Activated T-helper 1 cell treated with anti-CD3 and anti-CD28 coated beads, Interleukin-2, amount 50 U/mL, for 16 hours (primary cell): Measurements from ENCODE around the gene ATP12A.

Source experiments
- DNase-seq, 2 donors: peaks; one replicate each; pipeline ENCODE4 v3.0.0-alpha.2; 2020; ENCODE audit warnings: low read depth in 1 of 2, low spot score in 1 of 2

The ATP12A gene

DNA sequence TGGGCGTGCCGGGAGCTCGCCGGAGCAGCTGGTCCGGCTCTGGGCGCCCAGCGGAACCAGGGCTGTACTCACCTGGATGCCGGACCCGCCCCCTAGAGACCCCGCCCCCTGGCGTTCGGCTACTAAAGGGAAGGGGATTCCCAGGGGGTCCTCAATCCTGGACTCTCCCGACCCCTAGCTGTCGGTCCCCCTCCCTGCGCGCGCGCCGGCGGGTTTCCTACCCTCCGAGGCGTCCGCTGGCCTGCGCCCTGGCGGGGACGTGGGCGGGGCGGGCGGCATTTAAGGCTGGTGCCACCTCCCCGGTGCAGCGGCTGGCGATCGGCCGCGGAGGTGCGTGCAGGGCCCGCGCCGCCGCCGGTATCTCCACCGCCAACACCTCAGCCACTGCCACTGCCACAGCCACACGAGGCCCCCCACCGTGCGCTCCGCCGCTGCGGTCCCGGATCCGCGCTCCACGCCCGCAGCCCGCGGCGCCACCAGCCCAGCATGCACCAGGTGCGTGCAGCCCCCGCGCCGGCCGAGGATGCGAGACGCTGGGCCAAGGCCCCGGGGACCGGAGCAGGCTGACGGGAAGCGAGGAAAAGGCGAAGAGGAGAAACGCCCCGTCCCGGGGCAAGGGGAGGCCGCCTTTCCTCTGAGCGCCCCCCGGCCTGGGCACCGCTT, at the start of gene ATP12A:
Gene ATP12A (plus strand): TSS at position 151 of the 663 bp plus-strand sequence. CDS start 336 bp downstream, at position 487.
- DNase-seq: no peak

DNA sequence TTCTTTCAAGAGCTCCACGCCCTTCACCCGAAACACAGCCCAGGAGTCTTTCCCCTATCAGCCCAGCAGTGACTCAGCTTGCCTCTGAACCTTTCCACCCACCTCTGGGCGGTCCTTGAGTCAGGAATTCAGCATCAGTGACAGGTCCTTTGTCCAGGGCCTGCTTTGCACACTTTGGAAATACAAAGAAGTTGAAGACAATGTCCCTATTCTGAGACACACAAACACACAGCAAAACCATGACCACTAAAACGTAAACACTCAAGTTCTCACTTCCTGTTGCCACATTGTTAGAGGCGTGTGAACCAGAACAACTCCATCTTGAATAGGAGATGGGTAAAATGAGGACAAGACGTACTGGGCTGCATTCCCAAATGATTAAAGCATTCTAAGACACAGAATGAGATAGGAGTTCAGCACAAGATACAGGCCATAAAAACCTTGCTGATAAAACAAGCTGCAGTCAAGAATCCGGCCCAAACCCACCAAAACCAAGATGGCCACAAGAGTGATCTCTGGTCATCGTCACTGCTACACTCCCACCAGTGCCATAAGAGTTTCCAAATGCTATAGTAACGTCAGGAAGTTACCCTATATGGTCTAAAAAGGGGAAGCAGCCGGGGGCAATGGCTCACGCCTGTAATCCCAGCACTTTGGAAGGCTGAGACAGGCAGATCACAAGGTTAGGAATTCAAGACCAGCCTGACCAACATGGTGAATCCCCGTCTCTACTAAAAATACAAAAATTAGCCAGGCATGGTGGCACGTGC, 49.2 kb upstream of the ATP12A start:
- no peak for DNase-seq

DNA sequence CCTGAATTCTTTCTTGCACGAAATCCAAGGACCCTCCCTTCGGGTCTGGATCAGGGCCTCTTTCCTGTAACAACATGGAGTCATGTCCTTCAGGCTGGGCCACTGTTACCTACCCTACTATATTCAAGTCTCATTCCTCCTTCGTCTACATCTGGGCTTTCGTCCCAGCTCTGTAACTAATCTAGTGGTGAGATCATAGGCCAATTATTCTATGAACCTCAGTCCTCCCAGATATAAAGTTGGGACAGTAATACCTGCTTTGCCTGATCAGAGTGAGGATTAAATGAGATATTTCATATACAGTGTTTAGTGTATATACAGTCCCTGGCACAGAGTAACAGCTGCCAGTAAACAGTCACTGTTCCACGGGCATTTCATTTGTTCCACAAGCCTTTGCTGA, 48.3 kb upstream of the ATP12A start:
- no peak for DNase-seq

DNA sequence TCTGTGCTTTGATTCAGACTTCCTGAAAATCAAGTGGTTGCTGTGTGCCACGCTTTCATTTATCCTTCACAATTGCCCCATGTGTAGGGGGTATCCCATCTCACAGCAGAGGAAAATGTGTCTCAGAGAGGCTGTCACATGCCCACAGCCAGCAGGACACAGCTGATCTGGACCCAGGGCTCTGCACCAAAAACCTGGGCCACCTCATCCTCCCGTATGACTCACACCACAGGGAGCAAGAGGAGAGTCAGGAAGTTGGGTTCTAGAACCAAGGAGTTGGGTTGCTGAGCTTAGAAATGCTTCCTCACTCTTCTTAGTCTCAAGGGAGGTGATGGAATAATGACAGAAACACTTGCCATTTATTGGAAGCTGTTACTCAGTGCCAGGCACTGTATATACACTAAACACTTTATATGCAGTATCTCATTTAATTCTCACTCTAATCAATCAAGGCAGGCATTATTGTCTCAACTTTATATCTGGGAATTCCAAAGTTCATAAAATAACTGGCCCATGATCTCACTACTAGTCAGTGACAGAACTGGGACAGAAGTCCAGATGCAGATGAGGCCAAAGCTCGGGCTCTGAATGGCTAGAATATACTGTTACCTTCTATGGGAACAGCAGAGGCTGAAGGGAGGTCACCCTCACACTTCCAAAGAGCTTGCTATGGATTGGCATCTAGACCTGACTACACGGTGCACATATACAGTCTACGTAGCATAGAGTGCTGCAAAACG, 47.7 kb upstream of the ATP12A start:
- DNase-seq: no peak

DNA sequence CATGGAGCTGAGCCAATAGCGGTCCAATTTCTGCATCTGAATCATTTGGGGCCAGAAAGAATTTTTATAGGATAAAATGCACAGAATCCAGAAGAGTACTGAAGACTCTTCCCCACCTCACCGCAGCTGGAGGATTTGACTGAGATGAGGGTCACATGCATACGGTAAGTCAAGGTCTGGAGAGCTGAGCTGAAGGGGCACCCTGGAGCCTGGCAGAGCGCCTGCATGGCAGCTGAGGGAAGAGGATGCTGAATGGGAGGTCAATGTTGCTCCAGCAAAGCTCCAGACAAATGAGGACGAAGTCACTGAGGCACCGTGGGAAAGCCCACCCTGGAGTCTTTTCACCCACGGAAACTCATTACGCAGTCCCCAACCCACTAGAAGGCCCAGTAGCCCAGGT, 43.4 kb upstream of the ATP12A start:
- DNase-seq: no peak

DNA sequence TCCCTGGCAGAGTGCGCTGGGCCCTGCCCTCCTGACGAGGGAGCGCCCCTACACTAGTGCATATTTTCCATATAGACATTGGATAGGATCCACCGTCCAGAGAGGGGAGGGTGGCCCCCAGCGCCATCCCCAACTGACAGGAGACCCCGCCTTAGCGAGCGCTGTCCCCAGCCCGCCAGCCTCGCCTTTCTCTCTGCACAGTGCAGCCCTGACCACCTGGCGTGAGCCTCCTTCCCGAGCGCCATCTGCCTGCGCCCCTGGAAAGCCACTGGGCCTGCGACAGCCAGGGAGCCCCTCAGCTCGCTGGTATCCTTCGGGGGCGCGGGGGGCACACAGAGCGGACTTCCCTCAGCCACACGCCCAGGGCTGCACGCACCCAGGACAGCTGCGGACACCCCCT, 42.1 kb upstream of the ATP12A start:
- no peak for DNase-seq

DNA sequence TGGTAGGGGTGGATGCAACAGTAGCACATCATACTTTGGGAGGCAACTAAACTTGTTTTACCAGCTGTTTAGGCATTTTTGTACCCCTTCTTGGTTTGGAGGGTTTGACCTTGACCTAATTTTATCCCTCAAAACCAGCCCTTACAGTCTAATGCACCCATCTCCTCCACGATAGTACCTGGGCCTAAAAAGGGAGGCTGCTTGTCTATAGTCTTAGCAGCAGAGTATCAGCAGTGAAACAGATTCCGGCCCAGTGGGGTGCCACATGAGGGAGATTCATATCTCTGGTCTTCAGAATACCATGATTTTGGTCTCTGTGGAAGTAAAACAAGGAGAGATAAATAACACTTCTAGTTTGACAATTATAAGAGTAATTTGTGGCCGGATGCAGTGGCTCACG, 39.5 kb upstream of the ATP12A start:
- no peak for DNase-seq

DNA sequence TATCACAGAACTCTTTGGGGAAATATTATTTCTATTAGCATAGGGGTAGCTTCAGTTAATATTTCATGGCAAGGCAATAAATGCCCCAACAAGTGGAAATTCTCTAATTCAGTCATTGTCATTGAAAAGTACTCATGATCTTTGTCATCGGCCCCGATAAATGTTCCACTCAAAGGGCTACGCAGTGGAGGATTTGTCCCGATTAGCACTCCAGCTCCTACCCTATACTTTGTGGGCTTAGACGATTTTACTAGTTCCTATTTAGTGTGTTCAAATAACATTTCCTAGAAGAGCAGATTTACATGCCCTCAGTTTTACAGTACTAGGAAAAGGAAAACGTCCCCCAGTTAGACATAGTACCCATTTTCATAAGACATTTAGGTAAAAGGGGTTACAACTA, 38.0 kb upstream of the ATP12A start:
- no peak for DNase-seq

DNA sequence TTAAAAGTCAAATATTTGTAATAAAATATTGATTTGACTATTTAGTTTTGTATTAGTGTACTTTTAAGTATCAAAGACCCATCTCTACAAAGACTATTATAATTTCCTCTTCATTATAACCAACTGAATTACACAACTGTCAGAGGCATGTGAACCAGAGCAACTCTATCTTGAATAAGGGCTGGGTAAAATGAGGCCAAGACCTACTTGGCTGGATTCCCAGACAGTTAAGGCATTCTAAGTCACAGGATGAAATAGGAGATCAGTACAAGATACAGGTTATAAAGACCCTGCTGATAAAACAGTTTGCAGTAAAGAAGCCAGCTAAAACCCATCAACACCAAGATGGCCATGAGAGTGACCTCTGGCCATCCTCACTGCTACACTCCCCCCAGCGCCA, 36.2 kb upstream of the ATP12A start:
- DNase-seq: no peak

DNA sequence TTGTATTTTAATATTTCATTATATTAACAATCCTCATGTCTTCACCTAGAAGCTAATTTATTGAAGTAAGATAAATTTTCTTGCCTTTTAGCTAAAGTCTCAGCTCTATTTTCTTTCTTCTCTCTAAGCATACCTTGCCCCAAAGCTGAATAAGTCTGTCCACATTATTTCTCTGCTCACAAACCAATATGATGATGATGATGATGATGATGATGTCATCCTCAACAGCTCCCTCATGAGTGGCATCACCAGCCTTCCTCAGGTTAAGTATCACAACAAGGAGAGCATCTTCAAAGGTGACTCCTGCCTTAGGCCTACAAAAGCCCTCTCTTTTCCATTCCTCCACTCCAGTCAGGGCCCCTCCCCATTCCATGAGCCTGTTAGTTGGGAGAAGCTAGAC, 31.9 kb upstream of the ATP12A start:
- DNase-seq: no peak

DNA sequence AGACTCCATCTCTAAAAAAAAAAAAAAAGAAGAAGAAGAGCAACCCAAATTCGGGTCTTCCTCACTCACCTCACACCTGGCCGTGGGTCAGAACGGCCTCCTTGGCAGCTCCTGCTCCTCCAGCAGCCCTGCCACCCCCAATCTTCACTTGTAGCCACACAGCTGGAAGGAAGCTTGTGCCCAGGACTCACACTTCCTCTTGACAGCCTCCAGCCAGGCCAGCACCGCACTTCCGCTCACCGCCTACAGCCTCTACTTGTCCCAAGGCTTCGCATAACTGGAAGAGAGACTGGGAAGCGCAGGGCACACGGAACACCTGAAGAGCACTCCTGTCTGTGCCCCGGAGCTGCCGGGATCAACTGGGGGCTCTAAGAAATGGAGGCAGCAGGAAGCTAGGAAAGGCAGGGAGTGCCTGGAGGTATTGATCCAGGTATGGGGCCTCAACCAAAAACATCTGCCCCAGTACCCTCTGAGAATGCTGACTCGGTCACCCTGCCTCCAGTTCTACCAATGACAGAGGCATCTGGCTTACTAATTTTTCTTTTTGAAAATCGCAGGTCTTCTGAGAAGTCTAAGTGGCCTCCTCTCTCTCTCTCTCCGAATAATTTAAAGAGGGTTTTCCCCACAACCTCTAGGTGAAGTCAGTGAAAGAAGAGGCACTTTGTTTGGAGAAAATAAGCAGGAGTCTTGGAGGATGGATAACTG, 31.1 kb upstream of the ATP12A start:
- no peak for DNase-seq

DNA sequence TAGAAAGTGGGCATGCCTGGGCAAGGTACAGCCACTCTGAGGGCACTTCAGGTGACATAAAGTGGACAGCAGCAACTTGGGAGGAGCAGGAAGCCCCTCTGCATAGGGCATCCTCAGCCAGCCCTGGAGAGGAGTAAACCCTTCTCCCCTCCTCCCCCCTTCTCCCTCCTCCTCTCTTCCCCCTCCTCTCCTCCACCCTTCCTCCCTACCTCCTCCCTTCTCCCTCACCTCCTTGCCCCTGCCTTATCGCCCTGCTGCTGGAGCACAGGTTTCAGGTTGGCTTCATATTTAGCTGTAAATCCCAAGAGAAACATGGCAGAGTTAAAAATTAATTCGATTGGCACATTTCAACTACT, 30.5 kb upstream of the ATP12A start:
- no peak for DNase-seq

DNA sequence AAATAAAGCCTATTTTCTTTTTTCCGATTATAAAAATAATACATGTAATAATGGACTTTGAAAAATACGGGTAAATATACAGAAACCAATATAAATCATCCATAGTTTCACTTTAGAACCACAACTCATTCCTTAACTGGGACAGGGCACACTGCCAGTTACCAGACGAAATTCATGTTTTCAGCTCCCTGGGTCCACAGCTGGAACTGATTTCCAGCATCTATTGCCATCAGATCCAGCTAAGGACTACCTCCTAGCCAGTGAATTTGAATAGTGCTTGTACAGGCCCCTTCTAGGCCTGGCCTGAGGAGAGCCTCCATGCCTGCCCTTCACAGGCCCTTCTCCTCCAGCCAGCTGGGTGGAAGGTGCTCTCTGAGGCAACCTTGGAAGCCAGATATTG, 30.0 kb upstream of the ATP12A start:
- DNase-seq: no peak

DNA sequence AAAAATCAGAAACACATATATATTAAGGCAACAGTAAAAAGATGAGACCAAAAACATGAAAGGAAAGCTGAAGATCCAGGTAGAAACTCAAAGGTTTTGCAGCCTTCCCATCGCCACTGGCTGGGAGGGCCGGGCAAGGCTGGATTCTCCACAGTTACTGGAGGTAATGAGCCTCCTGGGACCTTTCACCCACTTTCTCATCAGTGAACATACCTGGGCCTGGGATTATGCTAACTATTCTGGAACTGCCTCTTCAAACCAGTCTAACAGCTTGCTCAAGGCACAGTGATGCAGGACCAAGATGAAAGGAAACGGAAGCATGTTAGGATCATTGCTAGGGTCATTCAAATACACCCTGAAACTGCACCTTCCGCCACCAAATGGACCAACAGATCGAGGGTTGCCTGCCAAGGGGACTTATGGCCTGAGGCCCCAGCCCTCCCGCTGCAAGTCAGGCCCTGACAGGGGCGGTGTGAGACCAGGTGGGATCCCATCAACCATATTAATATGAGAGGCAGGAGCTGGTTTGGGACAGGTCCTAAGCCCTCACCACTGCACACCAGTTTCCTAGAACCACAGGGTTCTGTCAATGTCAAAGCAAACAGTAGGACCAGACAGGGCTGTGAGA, 28.4 kb upstream of the ATP12A start:
- no peak for DNase-seq

DNA sequence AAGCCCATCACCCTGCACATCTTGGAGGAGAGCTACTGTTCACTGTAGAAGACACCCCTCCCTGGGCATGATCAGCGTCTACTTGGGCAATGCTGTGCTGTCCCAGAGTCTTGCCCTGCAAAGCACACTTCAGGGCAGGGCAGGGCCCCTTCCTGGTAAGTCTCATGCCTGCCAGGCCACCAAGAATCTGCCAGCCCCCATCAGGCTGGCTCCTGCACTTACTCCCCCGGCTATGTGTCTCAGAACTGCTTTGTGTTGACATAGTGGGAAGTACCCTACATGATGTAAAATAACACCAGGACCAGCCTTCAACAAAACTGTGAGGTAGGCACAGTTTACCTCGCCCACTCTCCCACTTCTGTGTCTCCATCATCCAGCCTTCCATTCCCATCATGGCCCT, 27.8 kb upstream of the ATP12A start:
- DNase-seq: no peak

DNA sequence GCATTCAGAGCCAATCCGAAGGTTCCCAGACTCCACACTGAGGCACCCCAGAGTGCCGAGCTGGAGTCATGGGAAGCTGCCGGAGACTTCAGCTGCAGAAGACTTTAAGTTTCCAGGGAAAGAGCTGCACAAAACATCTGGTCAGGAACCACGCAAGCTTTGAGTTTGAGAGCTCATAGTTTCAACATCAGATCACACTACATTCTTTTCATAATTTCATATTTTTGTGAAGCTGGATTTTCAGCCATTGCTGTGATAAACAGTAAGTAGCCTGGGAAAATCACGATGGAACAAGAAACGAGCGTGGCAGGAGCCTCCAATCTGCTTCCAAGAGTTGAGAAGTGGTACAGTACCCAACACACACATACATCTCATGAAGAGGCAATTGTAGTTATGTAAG, 25.5 kb upstream of the ATP12A start:
- no peak for DNase-seq

DNA sequence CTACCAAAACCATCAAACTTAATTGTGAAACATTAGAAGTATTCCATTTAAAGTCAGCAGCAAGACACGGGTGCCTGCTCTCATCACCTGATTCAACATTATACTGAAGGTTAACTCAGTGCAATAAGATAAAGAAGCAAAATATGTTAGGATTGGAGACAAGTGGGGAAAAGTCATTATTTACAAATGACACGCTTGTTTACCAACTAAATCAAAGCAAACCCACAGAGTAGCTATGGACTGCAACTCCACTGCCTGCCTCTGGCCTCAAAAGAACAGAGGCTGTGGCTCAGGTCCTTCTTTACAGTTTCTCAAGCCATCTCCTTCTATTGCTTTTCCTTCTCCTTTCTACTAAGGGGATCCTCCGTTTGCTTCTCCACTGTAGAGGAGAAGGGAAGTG, 21.0 kb upstream of the ATP12A start:
- DNase-seq: no peak

DNA sequence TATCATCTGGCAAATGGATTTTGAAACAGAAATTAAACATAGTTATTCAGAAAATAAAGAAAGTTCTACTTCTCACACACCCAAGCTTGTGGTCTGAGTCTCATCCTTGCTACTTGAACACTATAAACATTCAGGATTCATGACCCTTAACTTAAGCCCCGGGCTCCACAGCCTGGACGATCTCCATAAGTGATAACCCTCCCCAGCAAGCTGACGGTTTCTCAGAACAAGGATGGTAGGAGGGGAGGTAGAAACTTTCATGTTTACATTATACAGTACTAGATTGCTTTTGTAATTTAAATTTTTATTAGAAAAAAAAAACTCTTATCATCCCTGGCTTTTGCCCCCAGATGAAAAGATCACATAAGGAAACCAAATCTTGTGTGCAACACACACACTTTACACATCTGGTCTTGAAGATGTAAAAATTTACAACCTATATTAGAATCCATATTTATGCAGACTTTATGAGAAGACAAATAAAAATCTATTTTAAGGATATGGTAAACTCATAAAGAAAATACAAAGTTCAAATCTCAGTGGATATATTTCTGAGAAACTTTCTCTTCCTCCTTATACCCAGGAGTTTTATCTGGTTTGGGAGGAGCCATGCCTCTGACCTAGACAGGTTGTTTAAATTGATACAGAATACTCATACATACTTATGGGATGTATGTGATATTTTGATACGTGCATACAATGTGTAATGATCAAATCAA, 20.0 kb upstream of the ATP12A start:
- no peak for DNase-seq

DNA sequence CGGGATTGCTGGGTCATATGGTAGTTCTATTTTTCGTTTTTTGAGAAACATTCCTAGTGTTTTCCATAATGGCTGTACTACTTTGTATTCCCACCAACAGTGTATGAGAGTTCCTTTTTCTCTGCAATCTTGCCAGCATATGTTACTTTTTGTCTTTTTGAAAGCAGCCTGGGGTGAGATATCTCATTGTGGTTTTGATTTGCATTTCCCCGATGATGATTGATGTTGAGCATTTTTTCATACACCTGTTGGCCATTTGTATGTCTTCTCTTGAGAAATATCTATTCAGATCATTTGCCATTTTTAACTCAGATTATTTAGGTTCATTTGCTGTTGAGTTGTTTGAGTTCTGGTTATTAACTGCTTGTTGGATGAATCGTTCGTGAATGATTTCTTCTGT, 18.5 kb upstream of the ATP12A start:
- DNase-seq: no peak

DNA sequence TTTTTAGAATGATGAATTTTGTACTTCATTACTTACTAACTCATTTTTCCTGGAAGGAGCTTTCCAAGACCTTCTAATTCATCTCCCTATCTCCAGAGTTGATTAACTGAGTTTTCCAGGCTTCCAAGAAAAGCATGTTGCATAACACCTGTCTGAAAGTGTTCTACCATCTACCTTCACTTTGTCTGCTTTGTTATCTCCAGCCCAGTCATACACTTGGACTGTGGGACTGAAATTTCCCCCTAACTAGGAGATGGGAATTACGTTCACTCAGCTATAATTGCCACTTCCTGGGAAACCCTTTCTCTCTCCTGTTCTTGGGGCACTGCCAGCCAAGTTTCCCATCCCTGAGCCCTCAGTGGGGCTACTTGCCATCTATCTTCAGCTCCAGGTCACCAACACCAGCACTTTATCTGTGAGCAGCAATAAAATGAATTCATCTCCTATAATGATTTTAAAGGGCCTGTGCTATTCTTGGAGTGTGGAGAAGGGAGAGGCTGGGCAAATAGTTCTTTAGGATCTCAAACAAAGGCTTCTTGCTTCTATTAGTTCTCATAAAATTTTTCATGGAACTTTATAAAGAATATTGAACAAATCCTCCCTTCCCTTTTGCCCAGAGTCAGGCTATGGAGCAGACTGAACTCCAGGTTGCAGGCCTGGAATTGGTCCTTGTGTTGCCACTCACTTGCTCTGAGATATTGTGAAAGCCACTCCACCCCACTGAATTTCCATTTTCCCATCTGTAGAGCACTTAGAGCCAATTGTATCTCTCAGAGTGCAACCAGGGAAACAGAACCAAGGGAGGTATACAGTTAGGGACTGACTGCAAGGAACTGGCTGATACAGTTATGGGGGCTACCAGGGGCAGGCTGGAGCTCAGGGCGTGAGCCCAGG, 17.8 kb upstream of the ATP12A start:
- DNase-seq: no peak
